Uterus (tissue), 2 donors: ENCODE data around the gene PSME3IP1.

Experiments
- CTCF ChIP-seq, 4 experiments: fragments of 200-600 bp in 2 of 4; fragments of 450-650 bp in 2 of 4; sonication (generic) in 2 of 4; IDR thresholded peaks; one replicate each; pipeline ENCODE4 v1.5.1; 2016 to 2019; ENCODE audit warnings: antibody characterized with exemption in 4 of 4, mild to moderate bottlenecking in 2 of 4, moderate library complexity in 1 of 4
- POLR2A ChIP-seq, 2 donors: fragments of 450-650 bp; IDR thresholded peaks; one replicate each; pipeline ENCODE4 v1.6.1; 2016; ENCODE audit warnings: antibody characterized with exemption in 2 of 2, mild to moderate bottlenecking in 1 of 2, moderate library complexity in 1 of 2

GRCh38 chr16:57208926-57209325, 23.1 kb upstream of the PSME3IP1 start:
- TF ChIP-seq POLR2A (IDR thresholded peaks at IDR 0.05) (no peak), CTCF (IDR thresholded peaks at IDR 0.05) (no peak)
